Activated naive CD4-positive, alpha-beta T cell treated with anti-CD3 and anti-CD28 coated beads, Interleukin-2, amount 50 U/mL, for 16 hours (primary cell): ENCODE results near the gene TMEM132D.

Experiments used
- DNase-seq: peaks from one replicate; pipeline ENCODE4 v3.0.0-alpha.2; 2020

Gene TMEM132D

GRCh38 chr12:129152351-129153104 lies 751.3 kb downstream of the TMEM132D start:
- DNase-seq: no peak

DNA sequence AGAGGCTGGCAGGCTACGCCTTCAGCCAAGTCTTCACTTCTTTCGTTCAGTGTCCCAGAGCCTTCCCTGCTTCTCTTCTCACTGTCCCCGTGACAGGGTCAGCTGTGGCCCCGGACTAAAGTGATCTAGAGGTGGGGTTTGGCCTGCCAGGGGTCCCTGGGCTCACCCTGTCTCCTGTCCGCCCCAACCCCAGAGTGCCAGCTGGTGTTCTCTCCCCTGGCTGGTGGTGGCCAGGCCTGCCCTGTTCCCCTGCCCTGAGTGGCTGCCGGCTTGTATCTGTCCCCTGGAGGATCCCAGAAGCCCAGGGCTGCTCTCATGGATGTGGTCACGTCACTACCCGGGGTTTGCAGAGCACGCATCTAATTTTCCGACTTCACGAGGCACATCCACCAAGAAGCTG lies 753.1 kb downstream of the TMEM132D start:
- DNase-seq: no peak

- no peak for DNase-seq
These were observed 758.4 kb downstream of the TMEM132D start for GRCh38 chr12:129145381-129145780.

- no peak for DNase-seq
These were observed 765.0 kb downstream of the TMEM132D start for GRCh38 chr12:129138776-129139175.

GRCh38 chr12:129136694-129137325 lies 767.0 kb downstream of the TMEM132D start:
- no peak for DNase-seq

- no peak for DNase-seq
These were observed 776.1 kb downstream of the TMEM132D start for GRCh38 chr12:129127771-129128170.

DNA sequence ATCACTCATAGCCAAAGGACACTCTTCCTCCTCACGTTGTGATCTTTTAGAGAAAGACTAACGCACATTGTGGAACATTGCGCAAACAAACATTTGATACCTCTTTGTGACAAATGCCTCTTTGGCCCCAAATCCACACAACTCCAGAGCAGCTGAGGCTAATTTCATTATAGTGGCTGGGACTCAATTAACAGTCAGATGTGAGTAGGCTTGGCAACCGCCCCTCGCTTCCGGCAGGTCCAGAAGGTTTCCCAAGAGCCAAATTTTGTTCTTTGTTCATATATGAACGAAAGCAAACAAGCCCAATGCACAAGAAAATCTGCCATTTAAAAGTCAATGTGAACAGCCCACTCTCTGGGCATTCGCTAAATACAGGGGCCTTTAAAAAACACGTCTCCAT lies 776.6 kb downstream of the TMEM132D start:
- no peak for DNase-seq

DNA sequence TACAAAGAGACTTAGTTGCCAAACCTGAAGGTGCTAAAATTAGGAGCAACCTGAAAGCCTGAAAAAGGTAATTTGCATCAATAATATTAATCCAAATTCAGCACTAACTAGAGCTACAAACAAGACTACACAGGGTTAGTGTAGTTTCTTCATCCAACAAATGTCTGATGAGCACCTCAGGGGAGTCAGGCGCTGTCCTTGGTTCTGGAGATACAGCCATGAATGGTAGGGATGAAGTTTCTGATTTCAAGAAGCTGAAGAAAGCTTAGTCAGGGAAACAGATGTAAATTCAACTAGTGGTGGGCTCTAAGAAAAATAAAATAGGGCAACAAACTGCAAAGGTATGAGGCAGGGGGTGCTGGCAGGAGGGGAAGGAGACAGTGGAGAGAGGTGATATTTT lies 784.3 kb downstream of the TMEM132D start:
- no peak for DNase-seq

DNA sequence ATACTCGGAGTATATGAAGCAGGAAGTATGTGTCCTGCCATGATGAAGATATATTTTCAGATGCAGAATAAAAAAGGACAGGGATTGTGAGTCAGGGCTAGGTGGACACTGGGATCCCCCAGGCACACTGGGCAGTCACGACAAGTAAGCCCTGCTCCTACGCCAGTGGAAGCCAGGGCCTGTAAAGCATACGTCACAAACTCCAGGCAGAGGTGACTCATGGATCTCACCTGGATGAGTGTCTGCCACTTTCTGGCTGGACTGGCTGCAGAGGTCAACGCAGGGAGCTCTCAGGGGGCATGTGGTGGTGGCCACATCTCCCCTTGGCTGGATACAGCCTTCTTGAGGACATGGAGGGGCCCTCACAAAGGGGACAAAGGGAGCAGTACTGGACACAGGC lies 788.3 kb downstream of the TMEM132D start:
- DNase-seq: no peak

DNA sequence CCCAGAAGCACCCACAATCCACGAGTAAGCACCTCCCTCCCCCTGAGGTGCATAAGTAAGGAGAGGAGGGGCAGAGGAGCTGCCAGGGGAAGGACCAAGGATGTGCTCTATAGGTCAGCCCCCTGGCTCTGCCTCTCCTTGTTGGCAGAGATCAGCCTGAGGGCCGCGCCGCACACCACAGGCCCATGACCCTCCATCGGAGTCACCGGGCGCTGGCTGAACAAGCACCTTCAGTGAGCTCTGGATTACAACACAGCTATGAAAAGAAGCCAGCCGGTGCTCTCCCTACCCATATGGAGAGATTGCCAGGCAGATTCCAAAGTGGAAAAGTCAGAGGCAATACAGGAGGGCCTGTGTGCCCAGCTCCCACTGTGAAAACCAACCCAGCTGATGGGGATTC lies 793.2 kb downstream of the TMEM132D start:
- no peak for DNase-seq

DNA sequence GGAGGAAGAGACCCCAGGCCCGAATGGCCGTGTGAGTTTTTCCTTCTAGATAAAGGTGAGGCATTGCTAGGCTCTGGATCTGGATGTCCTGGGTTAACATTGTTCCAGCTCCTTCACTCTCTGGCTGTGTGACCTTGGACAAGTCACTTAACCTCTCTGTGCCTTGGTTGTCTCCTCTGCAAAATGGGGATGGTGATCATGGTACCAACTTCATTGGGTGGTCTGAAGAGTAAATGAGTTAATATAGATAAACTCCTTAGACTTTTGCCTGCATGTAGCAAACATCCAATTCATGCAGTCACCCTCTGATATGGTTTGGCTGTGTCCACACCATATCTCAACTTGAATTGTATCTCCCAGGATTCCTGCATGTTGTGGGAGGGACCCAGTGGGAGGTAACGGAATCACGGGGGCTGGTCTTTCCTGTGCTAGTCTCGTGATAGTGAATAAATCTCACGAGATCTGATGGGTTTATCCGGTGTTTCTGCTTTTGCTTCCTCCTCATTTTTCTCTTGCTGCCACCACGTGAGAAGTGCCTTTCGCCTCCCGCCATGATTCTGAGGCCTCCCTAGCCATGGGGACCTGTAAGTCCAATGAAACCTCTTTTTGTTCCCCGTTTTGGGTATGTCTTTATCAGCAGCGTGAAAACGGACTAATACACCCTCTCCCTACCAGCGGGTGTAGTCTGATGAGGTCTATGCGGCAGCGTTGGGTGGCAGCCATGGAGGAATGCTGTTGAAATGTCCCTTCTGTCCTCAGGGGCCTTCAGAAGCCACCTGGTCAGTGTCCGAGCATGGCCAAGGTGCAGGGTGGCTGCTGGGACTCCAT lies 794.4 kb downstream of the TMEM132D start:
- no peak for DNase-seq

- no peak for DNase-seq
These were observed 797.1 kb downstream of the TMEM132D start for GRCh38 chr12:129106772-129107171.

- no peak for DNase-seq
These were observed 800.6 kb downstream of the TMEM132D start for GRCh38 chr12:129103231-129103630.

- DNase-seq: no peak
These were observed 801.6 kb downstream of the TMEM132D start for GRCh38 chr12:129102233-129102632.

DNA sequence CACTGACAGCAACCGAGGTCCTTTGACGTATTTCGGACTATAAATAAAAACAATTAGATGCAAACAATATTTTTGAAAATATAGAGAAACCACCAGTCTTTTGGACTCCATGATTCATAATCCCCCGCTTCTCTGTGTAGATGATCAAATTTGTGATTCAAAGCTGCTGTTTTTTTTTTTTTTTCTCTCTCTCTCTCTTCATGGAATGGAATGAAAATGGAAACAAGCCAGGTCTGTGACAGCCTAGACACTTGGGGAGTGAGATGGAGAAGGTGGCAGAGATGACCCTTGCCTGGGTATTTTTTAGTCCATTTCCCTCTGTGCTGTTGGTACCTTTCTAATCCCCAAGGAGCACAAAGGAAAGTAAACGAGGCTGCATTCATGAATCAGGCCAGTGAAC lies 802.0 kb downstream of the TMEM132D start:
- DNase-seq: no peak

DNA sequence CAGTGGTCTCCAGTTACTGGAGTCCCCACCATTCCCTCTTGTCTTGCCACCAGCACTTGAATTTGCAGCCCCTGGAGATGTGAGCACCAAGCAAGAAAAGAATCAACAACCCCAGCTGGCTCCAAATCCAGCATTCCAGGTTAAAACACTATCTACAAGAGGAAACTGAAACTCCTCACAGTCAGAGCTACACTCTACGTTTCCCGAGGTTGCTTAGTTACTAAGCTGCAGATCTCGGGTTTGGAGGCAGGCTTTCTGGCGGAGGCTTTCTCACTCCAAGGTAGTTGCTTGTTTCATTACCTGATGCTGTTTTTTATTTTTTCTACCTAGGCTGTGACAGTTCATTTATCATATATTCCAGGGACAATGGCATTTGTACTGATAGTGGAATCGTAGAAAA lies 802.4 kb downstream of the TMEM132D start:
- no peak for DNase-seq

GRCh38 chr12:129097451-129097850 lies 806.4 kb downstream of the TMEM132D start:
- DNase-seq: no peak

DNA sequence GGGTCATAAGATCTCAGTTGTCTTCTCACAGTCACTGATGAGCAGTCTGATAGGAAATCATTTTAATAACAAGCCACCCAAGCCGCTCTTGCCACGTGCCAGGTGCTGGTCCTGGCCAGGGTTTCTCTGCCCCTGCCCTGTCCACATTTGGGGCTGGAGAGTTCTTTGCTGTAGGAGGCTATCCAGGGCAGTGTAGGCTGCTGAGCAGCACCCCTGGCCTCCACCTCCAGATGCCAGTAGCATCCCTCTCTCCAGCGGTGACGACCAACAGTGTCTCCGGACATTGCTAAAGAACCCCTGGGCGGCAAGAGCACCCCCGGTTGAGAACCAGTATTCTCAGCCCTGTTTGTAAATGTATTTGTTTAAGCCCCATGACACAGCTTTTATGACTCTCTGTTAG lies 806.9 kb downstream of the TMEM132D start:
- no peak for DNase-seq

DNA sequence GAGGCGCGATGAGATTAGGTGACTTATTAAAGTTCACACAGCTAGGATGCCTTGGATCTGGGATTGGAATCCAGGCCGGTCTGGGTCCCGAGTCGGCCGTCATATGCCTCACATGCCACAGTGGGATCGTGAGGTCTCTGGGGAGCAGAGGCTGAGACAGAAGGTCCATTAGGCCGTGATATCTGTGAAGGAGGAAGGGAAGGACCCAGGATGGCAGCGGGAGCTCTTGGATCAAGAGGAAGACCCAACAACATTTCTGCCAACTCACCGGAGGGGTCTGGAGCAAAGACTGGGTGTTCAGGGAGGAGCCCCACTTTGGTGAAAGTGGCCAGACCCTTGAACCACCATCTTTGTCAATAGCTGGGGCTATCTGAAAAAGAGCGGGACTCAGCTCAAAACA lies 807.6 kb downstream of the TMEM132D start:
- no peak for DNase-seq

GRCh38 chr12:129089576-129089975 lies 814.2 kb downstream of the TMEM132D start:
- no peak for DNase-seq

GRCh38 chr12:129084875-129085826 lies 818.7 kb downstream of the TMEM132D start:
- no peak for DNase-seq

DNA sequence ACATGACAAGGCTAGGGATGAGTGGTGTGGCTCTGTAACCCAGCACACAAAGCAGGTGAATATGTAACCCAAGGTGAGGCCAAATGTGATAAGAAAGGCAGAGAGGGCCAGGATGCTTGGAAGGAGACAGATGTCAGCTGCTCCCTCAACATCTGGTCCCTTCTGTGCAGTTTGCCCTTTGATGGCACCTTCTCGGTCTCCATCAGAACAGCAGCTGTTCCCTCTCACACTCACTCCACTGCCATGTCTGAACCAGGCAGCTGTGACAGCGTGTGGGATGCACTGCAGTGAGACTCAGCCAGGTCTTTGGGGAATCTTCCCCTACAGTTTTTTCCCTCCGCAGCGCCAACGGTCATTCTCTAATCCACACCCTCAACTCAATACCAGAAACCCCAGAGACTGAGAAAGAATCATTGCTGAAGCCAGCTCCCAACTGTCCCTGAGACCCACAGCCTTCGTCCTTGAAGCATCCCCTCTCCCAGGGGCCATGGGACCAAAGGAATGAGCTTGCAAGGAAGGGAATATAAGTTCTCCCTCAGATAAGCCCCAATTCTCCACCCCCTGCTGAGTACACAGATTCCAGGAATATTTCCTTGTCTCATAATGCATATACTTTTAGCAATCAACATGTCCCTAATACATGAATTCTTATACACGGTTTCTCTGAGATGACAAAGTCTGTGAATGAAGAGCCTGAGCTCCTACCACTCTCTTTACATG lies 820.5 kb downstream of the TMEM132D start:
- DNase-seq: no peak
